Eye (tissue), 1 donor: ENCODE data around the gene CRYGA.
"Not testable (repeated sequence)": the region's sequence is repeated elsewhere in the genome, so short reads cannot be mapped to it uniquely, and the experiment has no call there.

ENCODE experiments used
- DNase-seq: peaks from one replicate; pipeline ENCODE4 v3.0.0-alpha.2; 2015

CRYGA gene

GRCh38 chr2:208125251-208125650 lies 38.1 kb downstream of the CRYGA start:
- DNase-seq: no peak

DNA sequence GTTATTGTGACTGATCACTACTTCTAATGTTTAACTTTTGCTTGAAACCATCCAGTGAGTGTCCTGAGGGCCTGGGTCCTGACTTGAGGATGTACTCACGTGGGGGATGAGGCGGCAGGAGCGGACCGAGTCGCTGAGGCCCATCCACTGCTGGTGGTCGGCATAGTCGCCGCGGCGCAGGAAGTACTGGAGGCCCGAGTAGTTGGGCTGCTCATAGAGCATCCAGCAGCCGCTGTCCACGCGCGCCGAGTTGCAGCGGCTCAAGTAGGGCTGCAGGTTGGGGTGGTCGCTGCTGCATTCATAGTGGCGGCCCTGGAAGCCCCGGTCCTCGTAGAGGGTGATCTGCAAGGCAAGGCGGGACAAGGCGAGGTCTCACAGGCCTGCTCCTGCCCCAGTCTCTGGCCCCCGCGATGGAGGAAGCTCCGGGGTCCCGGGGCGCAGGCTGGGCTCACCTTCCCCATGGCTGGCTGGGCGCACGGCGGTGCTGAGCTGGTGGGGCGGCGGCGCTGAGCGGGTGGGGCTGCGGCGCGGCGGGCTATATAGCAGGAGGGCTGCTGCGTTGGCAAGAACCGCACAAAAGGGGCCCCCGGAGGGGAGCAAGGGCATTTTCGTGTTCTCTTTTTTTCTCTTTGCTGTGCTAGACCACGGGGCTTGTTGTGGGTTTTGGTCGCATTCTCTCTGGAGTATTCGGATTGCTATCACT lies 39.2 kb downstream of the CRYGA start, which contains the start of gene CRYGD:
Gene CRYGD, minus strand, starts transcription at position 512 of the 703 bp plus-strand sequence. Its CDS starts 51 bp downstream, at position 461.
- DNase-seq: peak; percentile 73

DNA sequence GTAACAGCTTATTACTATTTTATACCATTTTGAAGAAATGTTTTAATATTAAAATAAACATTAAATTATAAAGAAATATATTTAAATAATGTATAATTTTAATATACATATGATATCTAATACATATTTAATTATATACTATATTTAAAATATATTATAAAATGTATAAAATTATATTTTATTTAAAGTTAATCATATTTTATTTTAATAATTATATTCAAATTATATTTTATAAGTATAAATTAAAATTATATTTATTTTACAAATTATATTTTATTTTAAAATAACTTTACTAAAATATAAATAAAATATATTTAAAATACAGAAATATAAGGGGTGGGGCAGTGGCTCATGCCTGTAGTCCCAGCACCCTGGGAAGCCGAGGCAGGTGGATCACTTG lies 41.1 kb downstream of the CRYGA start:
- DNase-seq: no peak

DNA sequence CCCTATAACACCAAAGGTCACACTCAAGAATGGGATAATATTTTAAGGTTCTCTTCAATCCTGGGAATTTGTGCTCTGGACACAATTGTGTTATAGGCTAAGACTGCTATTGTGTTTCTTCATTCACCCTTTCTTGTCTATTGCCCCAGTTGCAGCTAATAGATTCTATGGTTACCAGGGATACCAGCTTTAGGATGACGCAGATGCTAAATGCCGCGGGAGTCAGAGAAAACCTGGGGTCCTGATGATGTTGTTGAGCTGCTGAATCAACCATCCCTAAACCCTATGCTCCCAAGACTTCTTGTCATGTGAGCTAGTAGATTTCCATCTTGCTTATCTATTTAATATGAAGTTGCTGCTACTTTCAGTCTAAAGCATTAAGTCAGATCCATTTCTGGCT lies 44.5 kb downstream of the CRYGA start:
- peak; percentile 88 for DNase-seq

DNA sequence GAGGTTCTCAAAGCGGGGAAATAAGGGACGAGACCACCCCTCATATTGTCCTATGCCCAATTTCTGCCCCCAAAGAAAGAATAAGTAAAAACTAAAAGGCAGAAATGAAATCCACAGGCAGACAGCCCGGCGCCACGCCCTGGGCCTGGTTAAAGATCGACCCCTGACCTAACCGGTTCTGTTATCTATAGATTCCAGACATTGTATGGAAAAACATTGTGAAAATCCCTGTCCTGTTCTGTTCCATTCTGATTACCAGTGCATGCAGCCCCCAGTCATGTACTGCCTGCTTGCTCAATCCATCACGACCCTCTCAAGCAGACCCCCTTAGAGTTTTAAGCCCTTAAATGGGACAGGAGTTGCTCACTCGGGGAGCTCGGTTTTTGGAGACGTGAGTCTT lies 46.0 kb downstream of the CRYGA start:
- DNase-seq: not testable (repeated sequence)

GRCh38 chr2:208112969-208113368 lies 50.4 kb downstream of the CRYGA start:
- no peak for DNase-seq

DNA sequence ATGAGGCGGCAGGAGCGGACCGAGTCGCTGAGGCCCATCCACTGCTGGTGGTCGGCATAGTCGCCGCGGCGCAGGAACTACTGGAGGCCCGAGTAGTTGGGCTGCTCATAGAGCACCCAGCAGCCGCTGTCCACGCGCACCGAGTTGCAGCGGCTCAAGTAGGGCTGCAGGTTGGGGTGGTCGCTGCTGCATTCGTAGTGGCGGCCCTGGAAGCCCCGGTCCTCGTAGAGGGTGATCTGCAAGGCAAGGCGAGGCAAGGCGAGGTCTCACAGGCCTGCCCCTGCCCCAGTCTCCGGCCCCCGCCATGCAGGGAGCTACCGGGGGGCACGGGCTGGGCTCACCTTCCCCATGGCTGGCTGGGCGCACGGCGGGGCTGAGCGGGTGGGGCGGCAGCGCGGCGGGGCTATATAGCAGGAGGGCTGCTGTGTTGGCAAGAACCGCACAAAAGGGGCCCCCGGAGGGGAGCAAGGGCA lies 51.1 kb downstream of the CRYGA start:
- DNase-seq: peak; percentile 63
